Left cardiac atrium (tissue), 4 donors: ENCODE results near the gene PKHD1. TPM values are rescaled to one million over a fixed set of nuclear protein-coding genes. Genes with fewer than 3 reads are reported as not detected.

Experiments
- ATAC-seq, 2 donors: fragments of 200-7000 bp; cut with Tn5 transposase; one replicate each; pipeline ENCODE4 v1.9.1; 2020; ENCODE audit warnings: mild to moderate bottlenecking in 2 of 2, moderate library complexity in 2 of 2
- DNase-seq: peaks from one replicate; pipeline ENCODE4 v3.0.0-alpha.2; 2020
- intact Hi-C, 2 donors: fragments of 100-400 bp; cut with DNase I; formaldehyde crosslinking; loops; one replicate each; pipeline versions ENCODE4 v1.14.1 to v1.15.1; 2022 to 2023
- total RNA-seq, 2 donors: library from RNA; stranded (reverse); fragmentation: NEBNext Ultra II Directional; extraction: Animal tissue kit (Norgen Biotek cat#: 25700); gene quantifications; one replicate each; pipeline ENCODE4 v1.2.1, GENCODE V29; 2021
- donor health status: DM: no; HTN: yes; CAD: no.
- donor health status: DM: no; HTN: yes; CAD: no; lungs with severe emphysema.
- donor health status: DM: yes; HTN: yes; CAD: no.
- donor health status: Dilated cardiomyopathy.

The PKHD1 gene
- total RNA-seq, 2 donors from 2014 or later: not detected

- intact Hi-C loops: no loop called here
- ATAC-seq (no peak), DNase-seq (no peak)
Measured at GRCh38 chr6:51684038-51684437, 403.4 kb downstream of the PKHD1 start.

- intact Hi-C loops: no loop called here
- ATAC-seq: peak; percentile 89 to 92
- no peak for DNase-seq
Measured at GRCh38 chr6:51678905-51679620, 408.4 kb downstream of the PKHD1 start.

DNA sequence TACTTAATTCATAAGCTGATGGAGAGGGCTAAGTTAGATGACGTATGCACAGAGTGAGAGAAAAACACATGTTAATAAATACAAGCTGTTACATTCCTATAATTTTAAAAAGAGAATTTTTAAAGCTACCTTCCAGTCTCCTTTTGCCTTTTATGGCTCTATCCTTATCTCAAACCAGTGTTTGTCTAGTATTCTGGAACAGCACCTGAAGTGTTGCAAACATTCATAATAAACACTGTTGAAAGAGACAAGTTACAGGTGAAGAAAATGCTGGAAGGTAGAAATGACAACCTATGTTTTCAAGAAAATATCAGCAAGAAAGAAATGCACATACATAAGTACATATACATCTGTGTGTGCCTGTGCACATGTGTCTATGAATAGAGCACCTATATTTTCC is 409.1 kb downstream of the PKHD1 start:
- intact Hi-C loops: no loop called here
- ATAC-seq: no peak
- DNase-seq: no peak

- intact Hi-C loops: no loop called here
- DNase-seq: no peak
- no peak for ATAC-seq
Measured at GRCh38 chr6:51675922-51676275, 411.5 kb downstream of the PKHD1 start.

DNA sequence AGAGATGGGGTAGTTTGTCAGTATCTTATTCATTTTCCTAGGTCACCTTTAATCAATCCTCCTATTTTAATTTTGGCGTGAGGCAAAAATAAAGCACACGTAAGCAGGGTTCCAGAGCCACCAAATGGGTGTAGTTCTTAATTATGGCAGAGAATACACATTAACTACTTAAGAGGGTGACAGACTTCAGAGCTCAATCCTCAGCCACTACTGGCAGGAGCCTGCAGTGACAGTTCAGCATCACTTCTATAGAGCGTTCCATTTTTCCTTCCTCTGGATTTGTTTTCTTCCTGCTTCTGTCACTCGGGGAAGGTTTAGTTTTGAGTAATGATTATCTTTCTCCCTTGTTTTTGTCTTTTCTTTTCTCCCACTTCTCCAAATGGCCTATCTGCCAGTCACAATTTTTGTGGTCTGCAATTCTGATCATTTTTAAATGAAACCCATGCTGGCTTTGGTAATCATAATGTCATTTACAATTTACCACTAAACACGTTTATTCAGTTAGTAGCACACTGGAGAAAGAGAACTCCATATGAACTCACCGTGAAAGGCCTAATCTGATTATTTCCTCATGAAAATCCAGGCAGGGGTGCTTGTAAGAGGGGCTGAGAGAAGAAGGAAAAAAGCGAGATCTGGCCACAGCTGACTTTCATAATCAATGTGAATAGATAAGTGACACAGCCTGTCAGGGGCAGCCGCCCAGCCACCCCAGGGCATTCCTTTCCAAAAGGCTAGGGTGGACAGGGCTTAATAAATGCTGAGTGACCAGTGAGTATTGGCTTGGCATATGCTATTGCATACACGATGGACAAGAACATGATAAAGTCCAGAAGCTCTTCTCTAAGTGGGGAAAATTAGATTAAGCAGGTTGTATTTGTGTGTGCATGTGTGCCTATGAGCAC is 412.1 kb downstream of the PKHD1 start:
- DNase-seq (no peak), ATAC-seq (no peak)
- intact Hi-C loops: no loop called here

GRCh38 chr6:51663525-51663924 is 423.9 kb downstream of the PKHD1 start:
- intact Hi-C loops: no loop called here
- no peak for DNase-seq
- ATAC-seq: no peak

- intact Hi-C loops: no loop called here
- no peak for DNase-seq
- no peak for ATAC-seq
Measured at GRCh38 chr6:51660767-51661166, 426.6 kb downstream of the PKHD1 start.

DNA sequence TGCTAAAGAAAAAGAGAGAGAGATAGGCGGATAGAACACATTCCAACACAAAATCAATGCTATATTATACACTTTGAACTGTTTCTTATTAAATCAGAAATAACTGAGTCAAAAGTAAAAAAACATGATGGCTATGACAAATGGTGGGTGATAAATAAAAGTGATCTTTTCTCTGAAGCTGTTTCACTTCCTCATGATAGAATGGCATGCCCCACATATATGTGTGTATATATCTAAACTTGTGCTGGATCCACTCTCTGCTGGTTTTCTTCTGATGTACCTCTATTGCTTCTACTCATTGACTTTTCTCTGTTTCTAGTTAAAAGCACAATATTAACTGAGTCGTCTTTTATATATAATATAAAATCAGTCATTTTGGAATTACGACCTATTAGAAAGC is 429.9 kb downstream of the PKHD1 start:
- no peak for ATAC-seq
- intact Hi-C loops: no loop called here
- no peak for DNase-seq

GRCh38 chr6:51655517-51655916 is 431.9 kb downstream of the PKHD1 start:
- ATAC-seq: no peak
- DNase-seq: no peak
- intact Hi-C loops: no loop called here

GRCh38 chr6:51654647-51655046 is 432.8 kb downstream of the PKHD1 start:
- DNase-seq: no peak
- no peak for ATAC-seq
- intact Hi-C loops: no loop called here

- DNase-seq: no peak
- intact Hi-C loops: no loop called here
- ATAC-seq: no peak
Measured at GRCh38 chr6:51651132-51651817, 436.1 kb downstream of the PKHD1 start.

- ATAC-seq (no peak), DNase-seq (no peak)
- intact Hi-C loops: no loop called here
Measured at GRCh38 chr6:51648774-51649173, 438.6 kb downstream of the PKHD1 start.

DNA sequence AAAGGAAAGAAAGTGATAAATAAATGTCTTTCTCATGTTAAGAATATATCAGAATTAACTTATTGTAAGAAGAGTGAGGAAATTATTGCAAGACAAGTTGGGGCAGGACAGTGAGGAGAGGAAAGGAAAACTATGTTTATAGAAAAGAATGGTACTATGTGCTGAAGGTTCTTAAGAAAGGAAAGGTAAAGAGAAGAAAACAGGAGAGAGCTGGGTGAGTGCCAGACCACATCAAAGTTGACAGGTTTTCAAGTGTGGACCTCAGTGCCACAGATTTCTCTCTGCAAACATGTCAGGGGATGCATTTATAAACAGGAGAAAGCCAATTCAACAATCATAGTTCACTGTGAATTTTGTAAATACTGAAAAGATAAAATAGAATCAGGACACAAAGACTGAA is 439.2 kb downstream of the PKHD1 start:
- intact Hi-C loops: no loop called here
- no peak for ATAC-seq
- DNase-seq: no peak

DNA sequence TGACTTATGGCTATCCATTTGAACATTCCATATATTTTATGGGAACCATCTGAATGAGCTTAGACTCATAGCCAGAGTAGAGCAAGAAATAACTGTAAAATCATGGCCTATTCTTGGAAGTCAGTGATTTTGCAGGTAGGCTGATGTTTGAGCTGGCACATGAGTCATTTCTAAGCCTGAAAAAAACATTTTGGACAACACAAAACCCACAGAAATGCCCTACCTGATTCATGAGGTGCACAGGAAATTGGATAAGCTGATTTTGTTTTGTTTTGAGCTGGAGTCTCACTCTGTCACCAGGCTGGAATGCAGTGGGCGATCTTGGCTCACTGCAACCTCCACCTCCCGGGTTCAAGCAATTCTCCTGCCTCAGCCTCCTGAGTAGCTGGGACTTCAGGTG is 443.0 kb downstream of the PKHD1 start:
- ATAC-seq: no peak
- intact Hi-C loops: no loop called here
- DNase-seq: no peak

- intact Hi-C loops: no loop called here
- DNase-seq (no peak), ATAC-seq (no peak)
Measured at GRCh38 chr6:51640021-51640420, 447.4 kb downstream of the PKHD1 start.

- intact Hi-C loops: no loop called here
- ATAC-seq (no peak), DNase-seq (no peak)
Measured at GRCh38 chr6:51633424-51633823, 454.0 kb downstream of the PKHD1 start.

GRCh38 chr6:51630011-51630410 is 457.4 kb downstream of the PKHD1 start:
- ATAC-seq (no peak), DNase-seq (no peak)
- intact Hi-C loops: no loop called here

DNA sequence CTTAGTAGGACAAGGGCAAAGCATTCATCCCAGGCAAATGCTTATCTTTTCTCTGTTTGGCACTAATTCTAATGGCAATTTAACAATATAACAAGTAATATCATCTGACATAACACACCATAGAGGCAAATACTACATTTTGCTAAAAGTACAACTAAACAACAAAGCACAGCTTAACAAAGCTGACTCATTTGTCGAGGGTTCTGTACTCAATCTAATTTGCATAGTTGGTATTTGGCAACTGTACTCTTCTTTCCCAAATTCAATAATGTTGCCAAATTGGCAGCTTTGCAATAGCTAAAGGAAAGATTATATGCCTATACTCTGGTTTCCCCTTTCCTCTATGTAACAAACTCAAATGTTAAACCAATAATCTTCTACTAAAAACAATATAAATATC is 461.0 kb downstream of the PKHD1 start:
- DNase-seq (no peak), ATAC-seq (no peak)
- intact Hi-C loops: no loop called here

- ATAC-seq (no peak), DNase-seq (no peak)
- intact Hi-C loops: no loop called here
Measured at GRCh38 chr6:51625566-51625965, 461.8 kb downstream of the PKHD1 start.

- DNase-seq: no peak
- no peak for ATAC-seq
Measured at GRCh38 chr6:51620971-51621370, 466.4 kb downstream of the PKHD1 start.

More at GRCh38 chr6:51620971-51621370, 466.4 kb downstream of the PKHD1 start:
- intact Hi-C loops: no loop called here
